Cardiac fibroblast (primary cell): ENCODE data around the gene CADM2.

Source experiments
- DNase-seq, 2 donors: peaks; one replicate each; pipeline versions ENCODE4 v3.0.0 to v3.0.0-alpha.2; 2010; ENCODE audit warnings: low read depth in 2 of 2
- H3K4me3 ChIP-seq, 2 donors: replicated peaks in 1 of 2; 1 replicate in 1 of 2; 2 replicates in 1 of 2; pipeline ENCODE4 v1.5.1; 2011; ENCODE audit warnings: low read depth in 2 of 2, low read length in 2 of 2, mild to moderate bottlenecking in 2 of 2, moderate library complexity in 1 of 2
- CTCF ChIP-seq: IDR thresholded peaks from one replicate; pipeline ENCODE4 v1.5.1; 2011; ENCODE audit warnings: low read depth, mild to moderate bottlenecking, low read length, inconsistent platforms

The CADM2 gene

GRCh38 chr3:85355572-85355971 is 396.8 kb downstream of the CADM2 start:
- TF ChIP-seq CTCF = no peak
- H3K4me3 ChIP-seq = no peak overlapping the region
- DNase-seq = no peak

DNA sequence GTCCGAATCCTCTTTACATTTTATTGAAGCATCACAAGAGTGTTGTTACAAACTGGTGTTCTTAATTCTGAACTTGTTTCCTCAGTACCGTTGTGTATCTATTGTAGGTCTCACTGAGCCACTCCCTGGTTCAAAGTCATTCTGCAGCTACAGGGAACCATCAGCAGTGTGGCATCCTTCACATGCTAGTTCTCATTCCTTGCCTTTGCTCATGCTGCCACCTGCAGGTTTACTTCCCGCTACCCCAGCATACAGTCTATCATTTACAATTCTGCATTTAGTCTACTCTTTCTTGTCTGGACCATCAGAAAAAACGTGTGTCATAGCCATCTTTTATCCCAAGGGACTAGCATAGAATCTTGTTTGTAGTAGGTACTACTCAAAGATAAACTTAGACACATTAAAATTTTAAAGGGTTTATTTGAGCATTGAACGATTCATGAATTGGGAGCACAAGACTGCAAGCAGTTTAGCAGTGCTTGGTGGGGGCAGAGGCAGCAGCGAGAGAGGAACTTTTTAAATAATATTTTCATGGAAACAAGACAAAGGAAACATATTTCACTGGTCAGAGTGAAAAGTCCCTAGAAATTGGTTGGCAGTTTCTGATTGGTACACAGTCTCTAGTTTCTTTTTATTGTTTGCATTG is 402.1 kb downstream of the CADM2 start:
- DNase-seq = peak; percentile 3 to 16
- peak; percentile 23 for TF ChIP-seq CTCF
- no peak overlapping the region for H3K4me3 ChIP-seq

GRCh38 chr3:85364296-85364909 is 405.6 kb downstream of the CADM2 start:
- H3K4me3 ChIP-seq = no peak overlapping the region
- DNase-seq = no peak
- no peak for TF ChIP-seq CTCF

GRCh38 chr3:85370341-85370740 is 411.6 kb downstream of the CADM2 start:
- H3K4me3 ChIP-seq = no peak overlapping the region
- TF ChIP-seq CTCF = no peak
- no peak for DNase-seq

GRCh38 chr3:85376131-85376530 is 417.3 kb downstream of the CADM2 start:
- H3K4me3 ChIP-seq = no peak overlapping the region
- no peak for TF ChIP-seq CTCF
- no peak for DNase-seq

DNA sequence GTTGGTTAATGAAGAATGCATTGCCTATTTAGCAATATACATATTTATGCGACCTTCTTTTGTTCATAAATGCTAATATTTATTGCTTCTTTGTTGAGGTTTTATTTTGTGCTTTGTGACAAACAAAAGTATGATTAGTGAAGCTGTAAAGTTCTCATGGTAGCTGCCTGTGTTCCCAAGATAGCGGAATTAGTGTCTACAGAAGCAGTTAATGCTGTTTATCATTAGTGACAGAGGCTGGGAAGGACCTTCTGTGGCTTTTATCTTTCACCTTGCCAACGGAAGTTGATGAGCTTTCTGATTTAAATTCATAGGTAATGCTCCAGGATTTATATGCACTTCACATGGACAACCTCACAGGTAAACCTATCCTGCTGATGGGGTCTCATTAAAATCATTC is 418.3 kb downstream of the CADM2 start:
- no peak overlapping the region for H3K4me3 ChIP-seq
- DNase-seq = no peak
- TF ChIP-seq CTCF = no peak

DNA sequence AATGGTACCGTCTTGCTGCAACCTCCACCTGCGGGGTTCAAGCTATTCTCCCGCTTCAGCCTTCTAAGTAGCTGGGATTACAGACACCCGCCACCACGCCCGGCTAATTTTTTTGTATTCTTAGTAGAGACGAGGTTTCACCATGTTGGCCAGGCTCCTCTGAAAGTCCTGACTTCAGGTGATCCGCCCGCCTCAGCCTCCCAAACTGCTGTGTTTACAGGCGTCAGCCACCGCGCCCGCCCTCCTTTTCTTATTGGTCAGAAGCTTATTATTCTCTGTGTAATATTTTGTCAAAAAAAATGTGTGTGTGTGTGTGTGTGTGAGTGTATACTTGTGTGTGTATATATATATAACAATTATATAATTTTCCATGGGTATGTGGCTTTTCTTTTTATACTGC is 425.6 kb downstream of the CADM2 start:
- H3K4me3 ChIP-seq = no peak overlapping the region
- TF ChIP-seq CTCF = no peak
- no peak for DNase-seq
